Pulmonary artery endothelial cell (primary cell): ENCODE data around the gene PCDHGA4. TPM values are rescaled to one million over a fixed set of nuclear protein-coding genes. Genes with fewer than 3 reads are reported as not detected.
"Not testable (repeated sequence)": the region's sequence is repeated elsewhere in the genome, so short reads cannot be mapped to it uniquely, and the experiment has no call there.

Source experiments
- DNase-seq: peaks from one replicate; pipeline ENCODE4 v3.0.0-alpha.2; 2011; ENCODE audit warnings: low read depth, low spot score
- total RNA-seq: library from RNA; depleted of rRNA; stranded (reverse); fragments of >200 nt; gene quantifications from 2 replicates; pipeline ENCODE4 v1.2.3, GENCODE V29; 2014

Gene PCDHGA4
- total RNA-seq, 1 donor from 2014 or later, result 2.0 TPM

GRCh38 chr5:141349917-141350619 lies 4.8 kb upstream of the PCDHGA4 start, which contains the start of gene PCDHGB1:
Gene PCDHGB1, plus strand, starts transcription at chr5:141350099. Its CDS starts 162 bp downstream, at chr5:141350261.
- DNase-seq, result no peak

- no peak for DNase-seq
Observed at GRCh38 chr5:141351591-141351990, 3.2 kb upstream of the PCDHGA4 start.

GRCh38 chr5:141355641-141356040 lies 820 bp downstream of the PCDHGA4 start:
- DNase-seq, result no peak

GRCh38 chr5:141356133-141356532 lies 1.3 kb downstream of the PCDHGA4 start:
- DNase-seq, result no peak

GRCh38 chr5:141356950-141357349 lies 2.1 kb downstream of the PCDHGA4 start:
- DNase-seq, result no peak

GRCh38 chr5:141359790-141360426 lies 5.1 kb downstream of the PCDHGA4 start, which contains the start of gene PCDHGB2:
Gene PCDHGB2, plus strand, starts transcription at chr5:141359994. Its CDS starts 142 bp downstream, at chr5:141360136.
- no peak for DNase-seq

- no peak for DNase-seq
Observed at GRCh38 chr5:141360685-141361084, 5.9 kb downstream of the PCDHGA4 start.

GRCh38 chr5:141362719-141363118 lies 7.9 kb downstream of the PCDHGA4 start:
- DNase-seq, result no peak

GRCh38 chr5:141363952-141364660 lies 9.3 kb downstream of the PCDHGA4 start, which contains the start of gene PCDHGA5:
Gene PCDHGA5, plus strand, starts transcription at chr5:141364162. Its CDS starts 169 bp downstream, at chr5:141364331.
- DNase-seq, result no peak

GRCh38 chr5:141366016-141366896 lies 11.4 kb downstream of the PCDHGA4 start:
- DNase-seq, result no peak

GRCh38 chr5:141369994-141370848 lies 15.4 kb downstream of the PCDHGA4 start, which contains the start of gene PCDHGB3:
Gene PCDHGB3, plus strand, starts transcription at chr5:141370242. Its CDS starts 153 bp downstream, at chr5:141370395.
- no peak for DNase-seq

- DNase-seq, result no peak
Observed at GRCh38 chr5:141371572-141372475, 17.0 kb downstream of the PCDHGA4 start.

- no peak for DNase-seq
Observed at GRCh38 chr5:141373673-141374317, 19.0 kb downstream of the PCDHGA4 start, which contains the start of gene PCDHGA6. Gene PCDHGA6, plus strand, starts transcription at chr5:141373891. Its CDS starts 193 bp downstream, at chr5:141374084.

- no peak for DNase-seq
Observed at GRCh38 chr5:141374627-141375026, 19.8 kb downstream of the PCDHGA4 start.

GRCh38 chr5:141375444-141376155 lies 20.8 kb downstream of the PCDHGA4 start:
- DNase-seq, result not testable (repeated sequence)

GRCh38 chr5:141382469-141383294 lies 27.9 kb downstream of the PCDHGA4 start, which contains the start of gene PCDHGA7:
Gene PCDHGA7, plus strand, starts transcription at chr5:141382742. Its CDS starts 158 bp downstream, at chr5:141382900.
- DNase-seq, result no peak

GRCh38 chr5:141383345-141383744 lies 28.5 kb downstream of the PCDHGA4 start:
- no peak for DNase-seq
